WTC11 (cell line): Measurements from ENCODE around the gene PA2G4.

Source experiments
- ATF2 ChIP-seq: sonication (generic); formaldehyde crosslinking; IDR thresholded peaks from 2 replicates; pipeline ENCODE4 v1.8.1; 2022; ENCODE audit warnings: low read depth, missing genetic modification reagents, borderline replicate concordance
- CREB1 ChIP-seq: sonication (generic); formaldehyde crosslinking; IDR thresholded peaks from 2 replicates; pipeline ENCODE4 v1.8.0; 2023; ENCODE audit warnings: mild to moderate bottlenecking, missing genetic modification reagents
- CREM ChIP-seq: sonication (generic); formaldehyde crosslinking; IDR thresholded peaks from 2 replicates; pipeline ENCODE4 v1.8.1; 2022; ENCODE audit warnings: mild to moderate bottlenecking, missing genetic modification reagents, moderate library complexity
- CTCF ChIP-seq: fragments of 200-600 bp; IDR thresholded peaks from 2 replicates; pipeline ENCODE4 v1.8.0; 2022; ENCODE audit warnings: antibody characterized with exemption
- E2F5 ChIP-seq: sonication (generic); formaldehyde crosslinking; IDR thresholded peaks from 2 replicates; pipeline ENCODE4 v1.8.1; 2022; ENCODE audit warnings: mild to moderate bottlenecking, moderate library complexity, missing genetic modification reagents
- EMX1 ChIP-seq: fragments of 250-450 bp; sonication (Bioruptor Pico); IDR thresholded peaks from 2 replicates; pipeline ENCODE4 v1.8.0; 2021; ENCODE audit warnings: mild to moderate bottlenecking
- GABPB1 ChIP-seq: sonication (generic); formaldehyde crosslinking; IDR thresholded peaks from 2 replicates; pipeline ENCODE4 v1.8.1; 2023; ENCODE audit warnings: mild to moderate bottlenecking, missing genetic modification reagents
- MAX ChIP-seq: sonication (generic); formaldehyde crosslinking; IDR thresholded peaks from 2 replicates; pipeline ENCODE4 v1.8.0; 2022; ENCODE audit warnings: mild to moderate bottlenecking, missing genetic modification reagents
- MLX ChIP-seq: sonication (generic); formaldehyde crosslinking; IDR thresholded peaks from 2 replicates; pipeline ENCODE4 v1.8.1; 2023; ENCODE audit warnings: mild to moderate bottlenecking, missing genetic modification reagents, moderate library complexity
- STAT6 ChIP-seq: sonication (generic); formaldehyde crosslinking; conservative IDR thresholded peaks from 2 replicates; pipeline ENCODE4 v1.8.1; 2023; ENCODE audit warnings: mild to moderate bottlenecking, low read depth, missing genetic modification reagents, moderate library complexity
- TEAD1 ChIP-seq: sonication (generic); formaldehyde crosslinking; IDR thresholded peaks from 2 replicates; pipeline ENCODE4 v1.8.0; 2022; ENCODE audit warnings: mild to moderate bottlenecking, missing genetic modification reagents
- USF2 ChIP-seq: sonication (generic); formaldehyde crosslinking; IDR thresholded peaks from 2 replicates; pipeline ENCODE4 v1.8.1; 2023; ENCODE audit warnings: mild to moderate bottlenecking, missing genetic modification reagents, moderate library complexity
- ZNF263 ChIP-seq: sonication (generic); formaldehyde crosslinking; IDR thresholded peaks from 2 replicates; pipeline ENCODE4 v1.8.1; 2022; ENCODE audit warnings: low read depth, mild to moderate bottlenecking, moderate library complexity, missing genetic modification reagents

GRCh38 chr12:56081393-56082347 lies 22.7 kb upstream of the PA2G4 start:
- TF ChIP-seq CTCF (no peak), EMX1 (no peak), MAX (CRISPR knock-in tag) (no peak), TEAD1 (CRISPR knock-in tag) (no peak), STAT6 (CRISPR knock-in tag) (no peak), E2F5 (no peak), ZNF263 (CRISPR knock-in tag) (no peak), CREB1 (no peak), ATF2 (CRISPR knock-in tag) (no peak), CREM (CRISPR knock-in tag) (no peak), USF2 (CRISPR knock-in tag) (no peak), MLX (CRISPR knock-in tag) (no peak), GABPB1 (peak; percentile 89)
